HG03196 (cell line): Measurements from ENCODE around the gene NCR2.
A peak's percentile ranks its signal among the peaks of the same experiment; 100 is the strongest.
"Not testable (repeated sequence)": the region's sequence is repeated elsewhere in the genome, so short reads cannot be mapped to it uniquely, and the experiment has no call there.

ENCODE experiments used
- ATAC-seq: cut with Tn5 transposase; IDR thresholded peaks from one replicate; pipeline ENCODE4 v1.9.1; 2021; ENCODE audit not compliant: unreplicated experiment

NCR2 gene

GRCh38 chr6:41335296-41335695 lies at the start of gene NCR2:
NCR2 (plus strand) TSS chr6:41335608; CDS start chr6:41335877, 269 bp downstream.
- ATAC-seq: no peak

- no peak for ATAC-seq
Measured at GRCh38 chr6:41286544-41287346, 48.7 kb upstream of the NCR2 start, which contains the start of gene TREM1. TREM1 (minus strand) TSS chr6:41286682; CDS start chr6:41286655, 27 bp downstream.

- no peak for ATAC-seq
Measured at GRCh38 chr6:41288030-41288753, 47.2 kb upstream of the NCR2 start.

- no peak for ATAC-seq
Measured at GRCh38 chr6:41288754-41289129, 46.7 kb upstream of the NCR2 start.

GRCh38 chr6:41289815-41290214 lies 45.6 kb upstream of the NCR2 start:
- ATAC-seq: no peak

- no peak for ATAC-seq
Measured at GRCh38 chr6:41291717-41292116, 43.7 kb upstream of the NCR2 start.

- no peak for ATAC-seq
Measured at GRCh38 chr6:41294214-41294872, 41.1 kb upstream of the NCR2 start.

GRCh38 chr6:41297248-41297647 lies 38.2 kb upstream of the NCR2 start:
- ATAC-seq: not testable (repeated sequence)

GRCh38 chr6:41298785-41299502 lies 36.5 kb upstream of the NCR2 start:
- ATAC-seq: no peak

GRCh38 chr6:41302638-41303037 lies 32.8 kb upstream of the NCR2 start:
- ATAC-seq: no peak

- ATAC-seq: no peak
Measured at GRCh38 chr6:41306187-41306854, 29.1 kb upstream of the NCR2 start.

GRCh38 chr6:41315203-41315602 lies 20.2 kb upstream of the NCR2 start:
- ATAC-seq: no peak

- ATAC-seq: no peak
Measured at GRCh38 chr6:41315943-41316620, 19.3 kb upstream of the NCR2 start.

GRCh38 chr6:41318261-41318653 lies 17.2 kb upstream of the NCR2 start:
- no peak for ATAC-seq

GRCh38 chr6:41318654-41319565 lies 16.5 kb upstream of the NCR2 start:
- ATAC-seq: peak; percentile 83

- ATAC-seq: no peak
Measured at GRCh38 chr6:41321183-41321582, 14.2 kb upstream of the NCR2 start.

- ATAC-seq: no peak
Measured at GRCh38 chr6:41325446-41326066, 9.9 kb upstream of the NCR2 start.

GRCh38 chr6:41326092-41326491 lies 9.3 kb upstream of the NCR2 start:
- ATAC-seq: no peak
